Astrocyte of the spinal cord (primary cell): ENCODE data around the gene CDC25B.

Experiments
- DNase-seq: peaks from one replicate; pipeline ENCODE4 v3.0.0; 2011; ENCODE audit warnings: low read depth, low spot score
- H3K4me3 ChIP-seq: 2 replicates; pipeline ENCODE4 v1.5.1; 2011; ENCODE audit warnings: low read depth, mild to moderate bottlenecking, low read length, moderate library complexity
- in situ Hi-C: cut with HindIII; loops from 2 replicates; pipeline ENCODE4 v1.10.0; 2017; ENCODE audit warnings: low sequenced_read_pairs
- TF ChIP-seq, protein P1 (sequence below): IDR thresholded peaks from 2 replicates; pipeline ENCODE4 v1.5.1; 2012; ENCODE audit warnings: low read depth, mild to moderate bottlenecking, low read length, inconsistent platforms

Gene CDC25B

DNA sequence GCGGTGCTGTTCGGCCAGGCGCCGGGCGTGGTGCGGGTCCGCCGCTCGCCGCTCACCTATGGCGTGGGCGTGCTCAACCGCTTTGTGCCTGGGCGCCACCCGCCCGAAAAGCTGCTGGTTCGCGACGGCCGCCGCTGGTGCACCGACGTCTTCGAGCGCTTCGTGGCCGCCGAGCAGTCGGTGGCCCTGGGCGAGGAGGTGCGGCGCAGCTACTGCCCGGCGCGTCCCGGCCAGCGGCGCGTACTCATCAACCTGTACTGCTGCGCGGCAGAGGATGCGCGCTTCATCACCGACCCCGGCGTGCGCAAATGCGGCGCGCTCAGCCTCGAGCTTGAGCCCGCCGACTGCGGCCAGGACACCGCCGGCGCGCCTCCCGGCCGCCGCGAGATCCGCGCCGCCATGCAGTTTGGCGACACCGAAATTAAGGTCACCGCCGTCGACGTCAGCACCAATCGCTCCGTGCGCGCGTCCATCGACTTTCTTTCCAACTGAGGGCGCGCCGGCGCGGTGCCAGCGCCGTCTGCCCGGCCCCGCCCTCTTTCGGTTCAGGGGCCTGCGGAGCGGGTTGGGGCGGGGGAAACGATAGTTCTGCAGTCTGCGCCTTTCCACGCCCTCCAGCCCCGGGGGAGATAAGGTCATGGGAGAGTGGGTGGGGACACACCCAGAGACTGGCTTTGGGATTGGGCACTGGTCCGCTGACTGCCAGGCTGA, 44.3 kb upstream of the CDC25B start:
- in situ Hi-C loops = no loop called here
- TF ChIP-seq, protein P1, sequence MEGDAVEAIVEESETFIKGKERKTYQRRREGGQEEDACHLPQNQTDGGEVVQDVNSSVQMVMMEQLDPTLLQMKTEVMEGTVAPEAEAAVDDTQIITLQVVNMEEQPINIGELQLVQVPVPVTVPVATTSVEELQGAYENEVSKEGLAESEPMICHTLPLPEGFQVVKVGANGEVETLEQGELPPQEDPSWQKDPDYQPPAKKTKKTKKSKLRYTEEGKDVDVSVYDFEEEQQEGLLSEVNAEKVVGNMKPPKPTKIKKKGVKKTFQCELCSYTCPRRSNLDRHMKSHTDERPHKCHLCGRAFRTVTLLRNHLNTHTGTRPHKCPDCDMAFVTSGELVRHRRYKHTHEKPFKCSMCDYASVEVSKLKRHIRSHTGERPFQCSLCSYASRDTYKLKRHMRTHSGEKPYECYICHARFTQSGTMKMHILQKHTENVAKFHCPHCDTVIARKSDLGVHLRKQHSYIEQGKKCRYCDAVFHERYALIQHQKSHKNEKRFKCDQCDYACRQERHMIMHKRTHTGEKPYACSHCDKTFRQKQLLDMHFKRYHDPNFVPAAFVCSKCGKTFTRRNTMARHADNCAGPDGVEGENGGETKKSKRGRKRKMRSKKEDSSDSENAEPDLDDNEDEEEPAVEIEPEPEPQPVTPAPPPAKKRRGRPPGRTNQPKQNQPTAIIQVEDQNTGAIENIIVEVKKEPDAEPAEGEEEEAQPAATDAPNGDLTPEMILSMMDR = no peak
- H3K4me3 ChIP-seq = no peak overlapping the region
- DNase-seq = no peak

DNA sequence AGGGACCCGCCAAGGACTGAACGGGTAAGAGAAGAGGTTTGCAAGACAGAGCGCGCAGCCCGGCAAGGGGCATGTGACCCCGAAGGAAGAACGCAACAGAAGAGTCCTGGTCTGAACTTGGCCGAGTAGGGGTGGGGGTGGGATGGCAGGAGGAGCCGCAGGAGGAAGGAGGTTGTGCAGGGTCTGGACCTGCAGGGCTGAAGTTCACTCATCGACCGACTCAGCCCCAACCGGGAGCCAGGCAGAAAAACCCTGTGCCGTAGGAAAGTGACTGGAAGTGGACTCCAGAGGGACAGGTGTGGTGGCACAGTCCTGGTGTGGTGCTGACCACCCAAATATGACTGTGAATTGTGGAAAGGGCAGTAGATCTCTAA, 43.7 kb upstream of the CDC25B start:
- TF ChIP-seq, protein P1 = no peak
- H3K4me3 ChIP-seq = no peak overlapping the region
- DNase-seq = no peak
- in situ Hi-C loops = no loop called here

- TF ChIP-seq, protein P1 = peak; percentile 90
- in situ Hi-C loops = no loop called here
- peak; percentile 65 for DNase-seq
Measured at GRCh38 chr20:3753098-3753497, 43.0 kb upstream of the CDC25B start.

DNA sequence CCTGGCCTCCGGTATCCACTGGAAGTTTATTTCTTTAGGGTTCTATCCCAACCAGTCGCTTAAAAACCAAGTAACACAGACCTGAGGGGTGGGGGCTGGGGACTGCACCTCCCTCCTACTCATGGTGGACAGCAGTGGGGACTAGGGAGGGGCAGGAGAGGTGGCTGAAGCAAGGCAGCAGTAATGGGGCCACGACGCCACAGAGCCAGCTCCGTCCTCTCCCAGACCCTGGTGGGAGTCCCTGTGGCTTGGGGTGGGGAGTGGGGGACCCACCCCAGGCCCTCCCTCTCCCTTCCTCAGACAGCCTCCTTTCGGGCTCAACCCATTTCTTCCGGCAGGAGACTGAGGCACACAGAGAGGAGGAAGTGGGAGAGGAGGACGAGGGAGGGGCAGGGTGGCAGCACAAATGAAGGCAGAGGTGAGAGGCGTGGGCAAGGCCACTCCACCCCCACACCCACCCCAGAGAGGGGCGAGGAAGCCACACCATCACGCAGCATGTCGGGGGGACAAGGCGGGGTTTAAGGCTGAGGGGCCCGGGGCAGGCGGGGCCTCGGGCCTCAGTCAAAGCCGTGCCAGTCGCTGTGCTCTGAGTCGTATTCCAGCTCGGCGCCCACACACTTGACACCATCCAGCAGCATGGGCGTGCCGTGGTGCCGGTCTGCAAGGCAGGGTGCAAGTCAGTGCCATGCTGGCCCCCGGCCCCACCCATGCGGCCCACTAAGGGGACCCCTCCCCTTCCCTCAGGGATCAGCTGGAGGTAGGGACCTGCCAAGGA, 42.4 kb upstream of the CDC25B start:
- no peak overlapping the region for H3K4me3 ChIP-seq
- in situ Hi-C loops = no loop called here
- TF ChIP-seq, protein P1 = no peak
- no peak for DNase-seq

More at GRCh38 chr20:3753098-3753497, 43.0 kb upstream of the CDC25B start:
- H3K4me3 ChIP-seq = no peak overlapping the region

DNA sequence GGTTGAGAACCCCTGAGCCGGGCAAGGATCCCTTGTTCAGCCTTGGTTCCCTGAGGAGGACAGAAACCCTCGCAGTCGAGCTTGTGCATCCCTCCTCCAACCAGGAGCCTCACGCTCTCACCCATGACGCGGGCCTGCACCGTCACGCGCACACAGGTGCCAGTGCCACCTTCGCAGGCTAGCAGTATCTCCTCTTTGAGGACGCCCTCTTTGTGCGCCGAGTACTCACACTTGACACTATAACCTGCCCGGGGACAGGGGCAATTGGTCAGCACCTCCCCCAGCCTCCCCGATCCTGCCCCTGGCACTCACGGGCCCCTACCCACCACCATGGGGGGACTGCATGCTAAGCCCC, 41.9 kb upstream of the CDC25B start:
- H3K4me3 ChIP-seq = no peak overlapping the region
- in situ Hi-C loops = no loop called here
- TF ChIP-seq, protein P1 = no peak
- DNase-seq = no peak

DNA sequence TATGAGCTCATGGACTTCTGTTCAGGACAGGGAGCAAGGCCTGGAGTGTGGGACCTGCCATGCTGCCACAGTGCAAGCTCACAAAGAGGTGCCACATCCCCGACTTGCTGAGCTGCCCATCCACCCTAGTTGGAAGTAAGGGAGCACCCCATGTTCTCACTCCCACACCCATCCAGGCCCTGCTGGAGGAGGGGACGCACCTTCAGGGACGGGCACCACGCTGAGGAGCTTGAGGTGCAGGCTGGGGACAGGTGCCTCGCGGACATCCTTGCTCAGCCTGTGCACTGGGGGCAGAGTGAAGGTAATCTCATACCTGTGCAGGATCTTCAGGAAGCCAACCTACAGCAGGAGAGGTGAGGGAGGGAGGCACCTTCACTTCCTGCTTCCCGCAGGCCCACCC, 40.8 kb upstream of the CDC25B start:
- in situ Hi-C loops = no loop called here
- no peak overlapping the region for H3K4me3 ChIP-seq
- TF ChIP-seq, protein P1 = no peak
- DNase-seq = no peak
